ENCODE data around the gene FAM107B. TPM values are rescaled to one million over a fixed set of nuclear protein-coding genes. Genes with fewer than 3 reads are reported as not detected.

FAM107B gene
- total RNA-seq, 1 experiment from 2014 or later = 41.6 TPM

DNA sequence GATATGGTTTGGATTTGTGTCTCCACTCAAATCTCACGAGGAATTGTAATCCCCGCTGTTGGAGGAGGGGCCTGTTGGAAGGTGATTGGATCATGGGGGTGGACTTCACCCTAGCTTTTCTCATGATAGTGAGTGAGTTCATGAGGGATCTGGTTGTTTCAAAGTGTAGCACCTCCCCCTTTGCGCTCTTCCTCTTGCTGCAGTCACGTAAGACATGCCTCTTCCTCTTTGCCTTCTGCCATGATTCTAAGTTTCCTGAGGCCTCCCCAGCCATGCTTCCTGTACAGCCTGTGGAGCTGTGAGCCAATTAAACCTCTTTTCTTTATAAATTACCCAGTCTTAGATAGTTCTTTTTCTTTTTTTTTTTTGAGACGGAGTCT lies 46.1 kb upstream of the FAM107B start (continued):
- TF ChIP-seq ZFX (IDR thresholded peaks at IDR 0.05) (no peak), EZH2phosphoT487 (IDR thresholded peaks at IDR 0.05; ENCODE audit: borderline replicate concordance) (no peak), EZH2 (IDR thresholded peaks at IDR 0.05) (no peak), TCF7L2 (IDR thresholded peaks at IDR 0.05; ENCODE audit: borderline replicate concordance, extremely low read depth, insufficient read depth, insufficient read length) (no peak), SRF (IDR thresholded peaks at IDR 0.05; ENCODE audit: low read depth) (no peak), EGR1 (IDR thresholded peaks at IDR 0.05; ENCODE audit: low read depth) (no peak), SIN3A (IDR thresholded peaks at IDR 0.05; ENCODE audit: low read depth) (no peak)
- TF ChIP-seq, protein P1, sequence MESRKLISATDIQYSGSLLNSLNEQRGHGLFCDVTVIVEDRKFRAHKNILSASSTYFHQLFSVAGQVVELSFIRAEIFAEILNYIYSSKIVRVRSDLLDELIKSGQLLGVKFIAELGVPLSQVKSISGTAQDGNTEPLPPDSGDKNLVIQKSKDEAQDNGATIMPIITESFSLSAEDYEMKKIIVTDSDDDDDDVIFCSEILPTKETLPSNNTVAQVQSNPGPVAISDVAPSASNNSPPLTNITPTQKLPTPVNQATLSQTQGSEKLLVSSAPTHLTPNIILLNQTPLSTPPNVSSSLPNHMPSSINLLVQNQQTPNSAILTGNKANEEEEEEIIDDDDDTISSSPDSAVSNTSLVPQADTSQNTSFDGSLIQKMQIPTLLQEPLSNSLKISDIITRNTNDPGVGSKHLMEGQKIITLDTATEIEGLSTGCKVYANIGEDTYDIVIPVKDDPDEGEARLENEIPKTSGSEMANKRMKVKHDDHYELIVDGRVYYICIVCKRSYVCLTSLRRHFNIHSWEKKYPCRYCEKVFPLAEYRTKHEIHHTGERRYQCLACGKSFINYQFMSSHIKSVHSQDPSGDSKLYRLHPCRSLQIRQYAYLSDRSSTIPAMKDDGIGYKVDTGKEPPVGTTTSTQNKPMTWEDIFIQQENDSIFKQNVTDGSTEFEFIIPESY (IDR thresholded peaks at IDR 0.05; ENCODE audit: extremely low read depth, insufficient replicate concordance, low read length) = no peak

GRCh38 chr10:14820010-14820774 lies 45.5 kb upstream of the FAM107B start:
- intact Hi-C loops (cut with micrococcal nuclease) = loop anchor here (10.0 kb wide), 1 partner anchor 425 kb away; no protein-coding TSS in a partner anchor
- H3K4me1 ChIP-seq (ENCODE audit: control insufficient read depth in 1 of 2, insufficient read depth in 2 of 2, low read length in 2 of 2) = peaks cover 0 to 10% of the 10 kb centered on the region in 2 experiments; a peak in 1 of 4 replicates
- no peak overlapping the region for H2AFZ ChIP-seq (ENCODE audit: low read depth, low read length, poor library complexity, severe bottlenecking)
- no peak overlapping the region for H3K27ac ChIP-seq (ENCODE audit: low read depth, low read length)
- no peaks in the 10 kb centered on the region for H3K27me3 ChIP-seq (ENCODE audit: insufficient read depth, low read length)
- H3K4me3 ChIP-seq (replicated peaks in 1 of 2; ENCODE audit: low read depth in 1 of 2, low read length in 2 of 2) = no peak overlapping the region
- ATAC-seq (no peak), DNase-seq (ENCODE audit: low read depth, low spot score) (no peak)
- no peaks in the 10 kb centered on the region for H4K20me1 ChIP-seq (ENCODE audit: insufficient read depth)
- ChIA-PET RAD21 (ENCODE audit: low non-redundant PET in 1 of 2, low total read pairs in 2 of 2, uncharacterized antibody in 2 of 2, unreplicated experiment in 2 of 2) (no interaction called here), POLR2A (no interaction called here), CTCF (no interaction called here)
- no peak overlapping the region; the same call in 1 of the 2 replicates for H3K4me2 ChIP-seq (ENCODE audit: low read length)
- no peaks in the 10 kb centered on the region for H3K36me3 ChIP-seq (ENCODE audit: control insufficient read depth in 1 of 2, insufficient read depth in 2 of 2, low read length in 2 of 2)
- no peaks in the 10 kb centered on the region for H3K79me2 ChIP-seq (ENCODE audit: insufficient read depth, low read length)
- H3K9me2 ChIP-seq (ENCODE audit: insufficient read depth) = no peaks in the 10 kb centered on the region
- no peaks in the 10 kb centered on the region for H3K9me3 ChIP-seq (ENCODE audit: control insufficient read depth in 1 of 2, insufficient read depth in 1 of 2, low read depth in 1 of 2, low read length in 2 of 2)
- BruUV-seq (replicated peaks) = no TSS peak
- no peak overlapping the region for H3K9ac ChIP-seq (ENCODE audit: low read length)
- no peak for TF ChIP-seq SIN3A (IDR thresholded peaks at IDR 0.05; ENCODE audit: low read depth)
- TF ChIP-seq RAD21 (IDR thresholded peaks at IDR 0.05; ENCODE audit: low read depth) = no peak
- TF ChIP-seq ELF1 (IDR thresholded peaks at IDR 0.05; ENCODE audit: borderline replicate concordance, low read depth) = no peak
- TF ChIP-seq MAX (IDR thresholded peaks at IDR 0.05) = no peak
- TF ChIP-seq, protein P1 (IDR thresholded peaks at IDR 0.05; ENCODE audit: extremely low read depth, insufficient replicate concordance, low read length) = no peak
- no peak for TF ChIP-seq SRF (IDR thresholded peaks at IDR 0.05; ENCODE audit: low read depth)
- TF ChIP-seq TCF7L2 (IDR thresholded peaks at IDR 0.05; ENCODE audit: borderline replicate concordance, extremely low read depth, insufficient read depth, insufficient read length) = no peak
- TF ChIP-seq YY1 (IDR thresholded peaks at IDR 0.05; ENCODE audit: extremely low read depth, insufficient replicate concordance, low read depth, low read length) = no peak
- no peak for TF ChIP-seq FOSL1 (IDR thresholded peaks at IDR 0.05; ENCODE audit: low read depth)
- TF ChIP-seq, protein P2, sequence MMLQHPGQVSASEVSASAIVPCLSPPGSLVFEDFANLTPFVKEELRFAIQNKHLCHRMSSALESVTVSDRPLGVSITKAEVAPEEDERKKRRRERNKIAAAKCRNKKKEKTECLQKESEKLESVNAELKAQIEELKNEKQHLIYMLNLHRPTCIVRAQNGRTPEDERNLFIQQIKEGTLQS (IDR thresholded peaks at IDR 0.05) = no peak
- TF ChIP-seq, protein P3, sequence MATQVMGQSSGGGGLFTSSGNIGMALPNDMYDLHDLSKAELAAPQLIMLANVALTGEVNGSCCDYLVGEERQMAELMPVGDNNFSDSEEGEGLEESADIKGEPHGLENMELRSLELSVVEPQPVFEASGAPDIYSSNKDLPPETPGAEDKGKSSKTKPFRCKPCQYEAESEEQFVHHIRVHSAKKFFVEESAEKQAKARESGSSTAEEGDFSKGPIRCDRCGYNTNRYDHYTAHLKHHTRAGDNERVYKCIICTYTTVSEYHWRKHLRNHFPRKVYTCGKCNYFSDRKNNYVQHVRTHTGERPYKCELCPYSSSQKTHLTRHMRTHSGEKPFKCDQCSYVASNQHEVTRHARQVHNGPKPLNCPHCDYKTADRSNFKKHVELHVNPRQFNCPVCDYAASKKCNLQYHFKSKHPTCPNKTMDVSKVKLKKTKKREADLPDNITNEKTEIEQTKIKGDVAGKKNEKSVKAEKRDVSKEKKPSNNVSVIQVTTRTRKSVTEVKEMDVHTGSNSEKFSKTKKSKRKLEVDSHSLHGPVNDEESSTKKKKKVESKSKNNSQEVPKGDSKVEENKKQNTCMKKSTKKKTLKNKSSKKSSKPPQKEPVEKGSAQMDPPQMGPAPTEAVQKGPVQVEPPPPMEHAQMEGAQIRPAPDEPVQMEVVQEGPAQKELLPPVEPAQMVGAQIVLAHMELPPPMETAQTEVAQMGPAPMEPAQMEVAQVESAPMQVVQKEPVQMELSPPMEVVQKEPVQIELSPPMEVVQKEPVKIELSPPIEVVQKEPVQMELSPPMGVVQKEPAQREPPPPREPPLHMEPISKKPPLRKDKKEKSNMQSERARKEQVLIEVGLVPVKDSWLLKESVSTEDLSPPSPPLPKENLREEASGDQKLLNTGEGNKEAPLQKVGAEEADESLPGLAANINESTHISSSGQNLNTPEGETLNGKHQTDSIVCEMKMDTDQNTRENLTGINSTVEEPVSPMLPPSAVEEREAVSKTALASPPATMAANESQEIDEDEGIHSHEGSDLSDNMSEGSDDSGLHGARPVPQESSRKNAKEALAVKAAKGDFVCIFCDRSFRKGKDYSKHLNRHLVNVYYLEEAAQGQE (IDR thresholded peaks at IDR 0.05; ENCODE audit: low read depth) = no peak
- TF ChIP-seq CBX3 (IDR thresholded peaks at IDR 0.05; ENCODE audit: low read depth) = no peak
